Measurements from ENCODE around the gene DBNDD1. TPM values are rescaled to one million over a fixed set of nuclear protein-coding genes. Genes with fewer than 3 reads are reported as not detected.

The DBNDD1 gene
- total and polyA plus RNA-seq, 2 donors (not counting 3 experiments of a cell fraction or from before 2014, with no cell fraction given), result 28.2 to 45.7 TPM

- no peak for DNase-seq (ENCODE audit: low read depth, low spot score)
- peaks cover 13% of the 10 kb centered on the region for H3K9me3 ChIP-seq (replicated peaks; ENCODE audit: control insufficient read depth, insufficient read depth, low read length)
- TF ChIP-seq POLR2A (IDR thresholded peaks at IDR 0.05; ENCODE audit: low read depth, low read length) (no peak), POLR2AphosphoS5 (IDR thresholded peaks at IDR 0.05; ENCODE audit: insufficient read depth, low read depth, low read length) (no peak), JUN (IDR thresholded peaks at IDR 0.05; ENCODE audit: borderline replicate concordance, insufficient read depth, insufficient read length, low read depth) (no peak), MYC (IDR thresholded peaks at IDR 0.05; ENCODE audit: low read depth, low read length) (no peak), MAX (IDR thresholded peaks at IDR 0.05; ENCODE audit: insufficient read depth, insufficient read length) (no peak), GATA2 (IDR thresholded peaks at IDR 0.05; ENCODE audit: insufficient read depth, insufficient read length, low read depth, low read length) (no peak), FOS (IDR thresholded peaks at IDR 0.05; ENCODE audit: borderline replicate concordance, insufficient read depth, low read length) (no peak), CTCF (IDR thresholded peaks at IDR 0.05; ENCODE audit: extremely low read depth in 1 of 2, insufficient read depth in 1 of 2, low read depth in 1 of 2, low read length in 2 of 2) (no peak), EZH2 (IDR thresholded peaks at IDR 0.05; ENCODE audit: borderline replicate concordance, low read depth, low read length, severe bottlenecking) (no peak)
- dilution Hi-C loops (cut with MboI; ENCODE audit: extremely low pct_ligation_motif_present, low sequenced_read_pairs) (no loop called here), intact Hi-C loops (cut with micrococcal nuclease) (no loop called here)
- H3K9ac ChIP-seq (replicated peaks; ENCODE audit: extremely low read depth, insufficient read depth, low read length), result no peak overlapping the region
- no peaks in the 10 kb centered on the region for H4K20me1 ChIP-seq (replicated peaks; ENCODE audit: control insufficient read depth, extremely low read depth, insufficient read depth, low read length)
- no peak overlapping the region for H2AFZ ChIP-seq (ENCODE audit: low read depth, low read length)
- peak overlapping the region; percentile 70 for H3K27ac ChIP-seq (ENCODE audit: insufficient read depth, low read depth, low read length)
- H3K4me3 ChIP-seq (replicated peaks in 1 of 3; ENCODE audit: insufficient read depth in 1 of 3, low read depth in 1 of 3, low read length in 3 of 3), result no peak overlapping the region
- no peaks in the 10 kb centered on the region for H3K79me2 ChIP-seq (ENCODE audit: control insufficient read depth, insufficient read depth, low read length)
- H3K4me2 ChIP-seq (ENCODE audit: insufficient read depth, low read length), result no peak overlapping the region
- CTCF ChIA-PET, result no interaction called here
- peaks cover 7 to 20% of the 10 kb centered on the region in 2 experiments for H3K36me3 ChIP-seq (ENCODE audit: control insufficient read depth in 2 of 2, extremely low read depth in 1 of 2, insufficient read depth in 2 of 2, low read length in 2 of 2)
- POLR2A ChIA-PET, result no interaction called here
- H3K4me1 ChIP-seq (ENCODE audit: control insufficient read depth, extremely low read depth, insufficient read depth, low read length), result no peaks in the 10 kb centered on the region
- no peak for FAIRE-seq
- H3K9me1 ChIP-seq (replicated peaks; ENCODE audit: control insufficient read depth, extremely low read depth, insufficient read depth, low read length), result no peaks in the 10 kb centered on the region
- H3K27me3 ChIP-seq (ENCODE audit: control insufficient read depth in 2 of 2, insufficient read depth in 2 of 2, low read length in 2 of 2), result no peaks in the 10 kb centered on the region
- no TSS peak for BruUV-seq (replicated peaks)
Observed at GRCh38 chr16:89994389-89994720, 24.9 kb downstream of the DBNDD1 start.
